Activated CD8-positive, alpha-beta T cell treated with anti-CD3 and anti-CD28 coated beads for 36 hours (primary cell): ENCODE results near the gene MYLK4. TPM values are rescaled to one million over a fixed set of nuclear protein-coding genes. Genes with fewer than 3 reads are reported as not detected.

Source experiments
- ATAC-seq: fragments of 200-7000 bp; cut with Tn5 transposase; one replicate; pipeline ENCODE4 v1.10.0; 2021; ENCODE audit warnings: mild to moderate bottlenecking, moderate library complexity
- CTCF ChIA-PET: fragments of 350-600 bp; sonication (Branson Sonifier 250); formaldehyde crosslinking; loops from one replicate; lab custom pipeline; 2021; ENCODE audit warnings: antibody characterized with exemption; lab: Charles Lee
- POLR2A ChIA-PET: fragments of 350-600 bp; sonication (Branson Sonifier 250); formaldehyde crosslinking; loops from one replicate; lab custom pipeline; 2021; ENCODE audit warnings: antibody characterized with exemption; lab: Charles Lee
- DNase-seq: peaks from one replicate; pipeline ENCODE4 v3.0.0-alpha.2; 2020
- H3K27ac Mint-ChIP-seq: one replicate; pipeline ENCODE4 v1.8.0; 2021; ENCODE audit warnings: mild to moderate bottlenecking, mixed read lengths
- H3K27me3 Mint-ChIP-seq: one replicate; pipeline ENCODE4 v1.8.0; 2021; ENCODE audit warnings: mixed read lengths
- H3K36me3 Mint-ChIP-seq: one replicate; pipeline ENCODE4 v1.8.0; 2021; ENCODE audit warnings: low read depth, mixed read lengths
- H3K4me1 Mint-ChIP-seq: one replicate; pipeline ENCODE4 v1.8.0; 2021; ENCODE audit warnings: low read depth, mixed read lengths
- H3K4me3 Mint-ChIP-seq: one replicate; pipeline ENCODE4 v1.8.0; 2021; ENCODE audit warnings: mild to moderate bottlenecking, moderate library complexity, mixed read lengths
- H3K9me3 Mint-ChIP-seq: one replicate; pipeline ENCODE4 v1.8.0; 2021; ENCODE audit warnings: mixed read lengths
- CTCF ChIP-seq: fragments of 200-600 bp; IDR thresholded peaks from one replicate; pipeline ENCODE4 v1.8.0; 2022; ENCODE audit warnings: antibody characterized with exemption, mild to moderate bottlenecking
- intact Hi-C: fragments of 100-400 bp; cut with micrococcal nuclease; formaldehyde crosslinking; loops from one replicate; pipeline ENCODE4 v1.10.0; 2022
- total RNA-seq, 2 experiments: library from RNA; stranded (reverse); gene quantifications; one replicate each; pipeline ENCODE4 v1.2.3, GENCODE V29; 2021

Gene MYLK4
- total RNA-seq, 2 experiments from 2014 or later, result 0.09 to 0.11 TPM

DNA sequence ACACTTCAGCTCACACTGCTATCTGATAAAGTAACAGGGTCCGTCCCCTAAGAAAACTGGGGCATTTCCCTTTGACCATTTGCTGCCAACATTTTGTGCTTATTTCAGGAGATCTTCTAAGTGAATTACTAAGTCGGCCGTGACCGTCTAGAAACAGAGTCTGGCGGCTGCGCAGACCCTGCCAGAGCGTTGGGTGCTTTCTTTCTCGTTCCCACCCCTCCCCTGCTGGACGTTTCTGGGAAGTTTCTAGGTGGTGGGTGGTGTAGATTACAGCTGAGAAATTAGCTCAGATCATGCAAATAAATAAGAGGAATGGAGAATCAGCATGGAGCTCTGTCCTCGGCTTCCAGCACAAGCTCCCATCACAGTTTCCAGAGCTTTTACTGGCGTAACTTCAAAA lies 128.1 kb downstream of the MYLK4 start:
- no peak for TF ChIP-seq CTCF
- DNase-seq (no peak), ATAC-seq (no peak)
- no peaks in the 10 kb centered on the region for H3K9me3 Mint-ChIP-seq
- H3K4me1 Mint-ChIP-seq, result no peaks in the 10 kb centered on the region
- ChIA-PET POLR2A (no interaction called here), CTCF (interaction anchor here (4.6 kb wide), 1 partner anchor 12 kb away, joined by 27 read pairs; no protein-coding TSS in a partner anchor)
- no peaks in the 10 kb centered on the region for H3K36me3 Mint-ChIP-seq
- peaks cover 18% of the 10 kb centered on the region for H3K27me3 Mint-ChIP-seq
- intact Hi-C loops, result no loop called here
- H3K4me3 Mint-ChIP-seq, result no peak overlapping the region
- H3K27ac Mint-ChIP-seq, result no peak overlapping the region

- Mint-ChIP-seq H3K27me3 (peaks cover 16% of the 10 kb centered on the region), H3K36me3 (no peaks in the 10 kb centered on the region), H3K4me1 (no peaks in the 10 kb centered on the region), H3K27ac (no peak overlapping the region), H3K4me3 (no peak overlapping the region), H3K9me3 (no peaks in the 10 kb centered on the region)
- CTCF ChIA-PET, result interaction anchor here (1.5 kb wide), 1 partner anchor 15 kb away, joined by 7 read pairs; no protein-coding TSS in a partner anchor
- POLR2A ChIA-PET, result no interaction called here
- no peak for TF ChIP-seq CTCF
- intact Hi-C loops, result no loop called here
- DNase-seq (no peak), ATAC-seq (no peak)
Measured at GRCh38 chr6:2619651-2620050, 131.1 kb downstream of the MYLK4 start.

GRCh38 chr6:2617729-2618128 lies 133.0 kb downstream of the MYLK4 start:
- ATAC-seq (no peak), DNase-seq (no peak)
- Mint-ChIP-seq H3K4me3 (no peak overlapping the region), H3K36me3 (no peaks in the 10 kb centered on the region), H3K4me1 (no peaks in the 10 kb centered on the region), H3K9me3 (peaks cover 7% of the 10 kb centered on the region), H3K27me3 (peaks cover 22% of the 10 kb centered on the region), H3K27ac (no peak overlapping the region)
- intact Hi-C loops, result no loop called here
- POLR2A ChIA-PET, result no interaction called here
- CTCF ChIA-PET, result no interaction called here
- no peak for TF ChIP-seq CTCF

DNA sequence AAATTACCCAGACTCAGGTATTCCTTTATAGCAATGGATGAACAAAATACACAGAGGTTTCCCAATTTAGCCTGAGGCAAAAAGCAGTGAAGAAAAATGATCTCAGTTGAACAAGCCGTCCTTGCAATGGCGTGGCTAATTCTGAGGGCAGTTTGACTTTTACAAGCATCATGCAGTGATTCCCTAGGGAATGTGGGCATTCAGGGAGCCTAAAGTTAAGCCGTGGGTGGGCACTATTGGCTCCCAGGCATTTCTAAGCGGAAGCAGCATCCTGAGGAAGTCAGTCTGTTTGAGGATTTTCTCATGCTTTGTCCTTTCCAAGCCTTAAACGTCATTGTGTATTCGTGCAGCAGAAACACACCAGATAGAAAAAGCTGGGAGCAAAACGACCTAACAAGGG lies 133.9 kb downstream of the MYLK4 start:
- H3K27ac Mint-ChIP-seq, result no peak overlapping the region
- peaks cover 22% of the 10 kb centered on the region for H3K27me3 Mint-ChIP-seq
- ChIA-PET POLR2A (no interaction called here), CTCF (no interaction called here)
- no peak for DNase-seq
- ATAC-seq, result no peak
- intact Hi-C loops, result no loop called here
- no peaks in the 10 kb centered on the region for H3K4me1 Mint-ChIP-seq
- TF ChIP-seq CTCF, result no peak
- no peaks in the 10 kb centered on the region for H3K36me3 Mint-ChIP-seq
- no peak overlapping the region for H3K4me3 Mint-ChIP-seq
- peaks cover 7% of the 10 kb centered on the region for H3K9me3 Mint-ChIP-seq

GRCh38 chr6:2615251-2615650 lies 135.5 kb downstream of the MYLK4 start:
- no peak for ATAC-seq
- ChIA-PET POLR2A (no interaction called here), CTCF (interaction anchor here (2.7 kb wide), 1 partner anchor 19 kb away, joined by 12 read pairs; no protein-coding TSS in a partner anchor)
- H3K27ac Mint-ChIP-seq, result no peak overlapping the region
- intact Hi-C loops, result no loop called here
- no peak overlapping the region for H3K4me3 Mint-ChIP-seq
- peaks cover 7% of the 10 kb centered on the region for H3K9me3 Mint-ChIP-seq
- H3K27me3 Mint-ChIP-seq, result peaks cover 25% of the 10 kb centered on the region
- no peaks in the 10 kb centered on the region for H3K36me3 Mint-ChIP-seq
- no peaks in the 10 kb centered on the region for H3K4me1 Mint-ChIP-seq
- no peak for TF ChIP-seq CTCF
- no peak for DNase-seq
